Spleen (tissue), 7 donors: ENCODE data around the gene MADD.

Source experiments
- CTCF ChIP-seq, 11 experiments: fragments of 200-600 bp in 7 of 11; fragments of 450-650 bp in 4 of 11; sonication (generic) in 4 of 11; IDR thresholded peaks in 8 of 11; conservative IDR thresholded peaks in 3 of 11; 1 replicate in 7 of 11; 2 replicates in 4 of 11; pipeline versions ENCODE4 v1.4.0 to v1.8.0; 2016 to 2021; ENCODE audit warnings: antibody characterized with exemption in 11 of 11, inconsistent platforms in 4 of 11, mild to moderate bottlenecking in 1 of 11
- POLR2A ChIP-seq, 3 donors: fragments of 450-650 bp; IDR thresholded peaks; one replicate each; pipeline ENCODE4 v1.5.1; 2017; ENCODE audit warnings: antibody characterized with exemption in 3 of 3, mild to moderate bottlenecking in 1 of 3
- donor health status: DM: no; HTN: no; CAD: no; lungs with moderate emphysema.
- donor health status: DM: no; HTN: no; CAD: no.
- donor health status: DM: no; HTN: no; CAD: no.

GRCh38 chr11:47243454-47243853 lies 26.5 kb upstream of the MADD start:
- TF ChIP-seq CTCF (IDR thresholded peaks at IDR 0.05 in 8 of 11, conservative IDR thresholded peaks at IDR 0.05 in 3 of 11) (no peak), POLR2A (IDR thresholded peaks at IDR 0.05) (no peak)
